Measurements from ENCODE around the gene TNFRSF19. TPM values are rescaled to one million over a fixed set of nuclear protein-coding genes. Genes with fewer than 3 reads are reported as not detected.

The TNFRSF19 gene
- total and polyA plus RNA-seq, 2 of the 13 experiments (the other 11 are each of a cell fraction or from before 2014, with no cell fraction given): 75.3 to 77.7 TPM

DNA sequence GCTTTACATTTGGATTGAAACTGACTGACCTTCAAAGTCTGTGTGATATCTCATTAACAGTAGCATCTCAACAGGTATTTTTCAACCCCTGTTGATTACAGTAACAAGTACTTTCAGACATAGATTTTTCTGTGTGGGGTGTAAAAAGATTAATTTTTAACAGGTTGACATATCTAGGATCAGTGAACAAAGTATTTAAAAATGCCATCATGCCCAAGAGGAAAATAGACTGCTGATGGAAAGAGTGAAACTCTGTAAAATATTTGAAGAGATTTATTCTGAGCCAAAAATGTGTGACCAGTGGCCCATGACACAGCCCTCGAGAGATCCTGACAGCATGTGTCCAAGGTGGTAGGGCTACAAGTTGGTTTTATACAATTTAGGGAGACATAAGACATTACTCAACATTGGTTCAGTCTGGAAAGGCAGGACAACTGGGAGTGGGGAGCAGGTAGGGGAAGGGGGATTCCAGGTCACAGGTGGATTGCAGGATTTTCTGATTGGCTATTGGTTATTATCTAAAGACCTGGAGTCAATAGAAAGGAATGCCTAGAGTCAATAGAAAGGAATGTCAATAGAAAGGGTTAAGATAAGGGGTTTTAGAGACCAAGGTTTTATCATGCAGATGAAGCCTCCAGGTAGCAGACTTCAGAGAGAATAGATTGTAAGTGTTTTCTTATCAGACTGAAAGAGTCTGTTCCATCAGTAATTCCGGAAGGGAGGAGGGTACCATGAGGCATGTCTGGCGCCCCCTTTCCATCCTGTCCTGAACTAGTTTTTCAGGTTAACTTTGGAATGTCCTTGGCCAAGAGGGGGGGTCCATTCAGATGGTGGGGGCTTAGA is 29.1 kb downstream of the TNFRSF19 start (continued):
- TF ChIP-seq, protein P1, sequence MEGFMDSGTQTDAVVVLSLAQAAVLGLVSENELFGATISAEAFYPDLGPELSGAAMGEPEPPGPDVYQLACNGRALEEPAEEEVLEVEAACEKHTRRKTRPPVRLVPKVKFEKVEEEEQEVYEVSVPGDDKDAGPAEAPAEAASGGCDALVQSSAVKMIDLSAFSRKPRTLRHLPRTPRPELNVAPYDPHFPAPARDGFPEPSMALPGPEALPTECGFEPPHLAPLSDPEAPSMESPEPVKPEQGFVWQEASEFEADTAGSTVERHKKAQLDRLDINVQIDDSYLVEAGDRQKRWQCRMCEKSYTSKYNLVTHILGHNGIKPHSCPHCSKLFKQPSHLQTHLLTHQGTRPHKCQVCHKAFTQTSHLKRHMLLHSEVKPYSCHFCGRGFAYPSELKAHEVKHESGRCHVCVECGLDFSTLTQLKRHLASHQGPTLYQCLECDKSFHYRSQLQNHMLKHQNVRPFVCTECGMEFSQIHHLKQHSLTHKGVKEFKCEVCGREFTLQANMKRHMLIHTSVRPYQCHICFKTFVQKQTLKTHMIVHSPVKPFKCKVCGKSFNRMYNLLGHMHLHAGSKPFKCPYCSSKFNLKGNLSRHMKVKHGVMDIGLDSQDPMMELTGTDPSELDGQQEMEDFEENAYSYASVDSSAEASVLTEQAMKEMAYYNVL (CRISPR knock-in tag; IDR thresholded peaks at IDR 0.05; ENCODE audit: borderline replicate concordance): peak; percentile 76; the same call in 1 of the 2 replicates
- TF ChIP-seq MTA1 (CRISPR knock-in tag; IDR thresholded peaks at IDR 0.05; ENCODE audit: borderline replicate concordance) (no peak), SOX6 (IDR thresholded peaks at IDR 0.05) (no peak), SOX6 (CRISPR knock-in tag; IDR thresholded peaks at IDR 0.05) (peak; percentile 97), SALL1 (CRISPR knock-in tag; IDR thresholded peaks at IDR 0.05) (peak; percentile 17; the same call in 1 of the 2 replicates), NCOA5 (CRISPR knock-in tag; IDR thresholded peaks at IDR 0.05) (no peak), SRSF1 (optimal IDR thresholded peaks at IDR 0.05; ENCODE audit: low read depth, low read length) (no peak), SYNCRIP (IDR thresholded peaks at IDR 0.05; ENCODE audit: insufficient read depth, low read depth, low read length) (no peak), SNAI1 (CRISPR knock-in tag; IDR thresholded peaks at IDR 0.05; ENCODE audit: borderline replicate concordance) (0 out of 2 replicates have a peak, but pooled peaks have one; percentile 36), ZBTB7A (CRISPR knock-in tag; IDR thresholded peaks at IDR 0.05) (no peak), NR2F1 (CRISPR knock-in tag; IDR thresholded peaks at IDR 0.05) (peak in 1 of 2 experiments; percentile 62; a peak in 2 of 4 replicates), HNRNPUL1 (IDR thresholded peaks at IDR 0.05; ENCODE audit: low read depth, low read length) (no peak), SIX1 (CRISPR knock-in tag; IDR thresholded peaks at IDR 0.05; ENCODE audit: borderline replicate concordance) (no peak; the same call in 1 of the 2 replicates)
- TF ChIP-seq, protein P2, sequence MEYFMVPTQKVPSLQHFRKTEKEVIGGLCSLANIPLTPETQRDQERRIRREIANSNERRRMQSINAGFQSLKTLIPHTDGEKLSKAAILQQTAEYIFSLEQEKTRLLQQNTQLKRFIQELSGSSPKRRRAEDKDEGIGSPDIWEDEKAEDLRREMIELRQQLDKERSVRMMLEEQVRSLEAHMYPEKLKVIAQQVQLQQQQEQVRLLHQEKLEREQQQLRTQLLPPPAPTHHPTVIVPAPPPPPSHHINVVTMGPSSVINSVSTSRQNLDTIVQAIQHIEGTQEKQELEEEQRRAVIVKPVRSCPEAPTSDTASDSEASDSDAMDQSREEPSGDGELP (IDR thresholded peaks at IDR 0.05; ENCODE audit: borderline replicate concordance, low read depth): peak; percentile 21; the same call in 1 of the 2 replicates
- TF ChIP-seq, protein P3, sequence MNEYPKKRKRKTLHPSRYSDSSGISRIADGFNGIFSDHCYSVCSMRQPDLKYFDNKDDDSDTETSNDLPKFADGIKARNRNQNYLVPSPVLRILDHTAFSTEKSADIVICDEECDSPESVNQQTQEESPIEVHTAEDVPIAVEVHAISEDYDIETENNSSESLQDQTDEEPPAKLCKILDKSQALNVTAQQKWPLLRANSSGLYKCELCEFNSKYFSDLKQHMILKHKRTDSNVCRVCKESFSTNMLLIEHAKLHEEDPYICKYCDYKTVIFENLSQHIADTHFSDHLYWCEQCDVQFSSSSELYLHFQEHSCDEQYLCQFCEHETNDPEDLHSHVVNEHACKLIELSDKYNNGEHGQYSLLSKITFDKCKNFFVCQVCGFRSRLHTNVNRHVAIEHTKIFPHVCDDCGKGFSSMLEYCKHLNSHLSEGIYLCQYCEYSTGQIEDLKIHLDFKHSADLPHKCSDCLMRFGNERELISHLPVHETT (CRISPR knock-in tag; conservative IDR thresholded peaks at IDR 0.05): no peak
- TF ChIP-seq, protein P4, sequence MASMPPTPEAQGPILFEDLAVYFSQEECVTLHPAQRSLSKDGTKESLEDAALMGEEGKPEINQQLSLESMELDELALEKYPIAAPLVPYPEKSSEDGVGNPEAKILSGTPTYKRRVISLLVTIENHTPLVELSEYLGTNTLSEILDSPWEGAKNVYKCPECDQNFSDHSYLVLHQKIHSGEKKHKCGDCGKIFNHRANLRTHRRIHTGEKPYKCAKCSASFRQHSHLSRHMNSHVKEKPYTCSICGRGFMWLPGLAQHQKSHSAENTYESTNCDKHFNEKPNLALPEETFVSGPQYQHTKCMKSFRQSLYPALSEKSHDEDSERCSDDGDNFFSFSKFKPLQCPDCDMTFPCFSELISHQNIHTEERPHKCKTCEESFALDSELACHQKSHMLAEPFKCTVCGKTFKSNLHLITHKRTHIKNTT (CRISPR knock-in tag; IDR thresholded peaks at IDR 0.05): no peak
- TF ChIP-seq, protein P5, sequence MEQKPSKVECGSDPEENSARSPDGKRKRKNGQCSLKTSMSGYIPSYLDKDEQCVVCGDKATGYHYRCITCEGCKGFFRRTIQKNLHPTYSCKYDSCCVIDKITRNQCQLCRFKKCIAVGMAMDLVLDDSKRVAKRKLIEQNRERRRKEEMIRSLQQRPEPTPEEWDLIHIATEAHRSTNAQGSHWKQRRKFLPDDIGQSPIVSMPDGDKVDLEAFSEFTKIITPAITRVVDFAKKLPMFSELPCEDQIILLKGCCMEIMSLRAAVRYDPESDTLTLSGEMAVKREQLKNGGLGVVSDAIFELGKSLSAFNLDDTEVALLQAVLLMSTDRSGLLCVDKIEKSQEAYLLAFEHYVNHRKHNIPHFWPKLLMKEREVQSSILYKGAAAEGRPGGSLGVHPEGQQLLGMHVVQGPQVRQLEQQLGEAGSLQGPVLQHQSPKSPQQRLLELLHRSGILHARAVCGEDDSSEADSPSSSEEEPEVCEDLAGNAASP (CRISPR knock-in tag; IDR thresholded peaks at IDR 0.05; ENCODE audit: borderline replicate concordance): peak; percentile 87; the same call in 1 of the 2 replicates
- TF ChIP-seq, protein P6, sequence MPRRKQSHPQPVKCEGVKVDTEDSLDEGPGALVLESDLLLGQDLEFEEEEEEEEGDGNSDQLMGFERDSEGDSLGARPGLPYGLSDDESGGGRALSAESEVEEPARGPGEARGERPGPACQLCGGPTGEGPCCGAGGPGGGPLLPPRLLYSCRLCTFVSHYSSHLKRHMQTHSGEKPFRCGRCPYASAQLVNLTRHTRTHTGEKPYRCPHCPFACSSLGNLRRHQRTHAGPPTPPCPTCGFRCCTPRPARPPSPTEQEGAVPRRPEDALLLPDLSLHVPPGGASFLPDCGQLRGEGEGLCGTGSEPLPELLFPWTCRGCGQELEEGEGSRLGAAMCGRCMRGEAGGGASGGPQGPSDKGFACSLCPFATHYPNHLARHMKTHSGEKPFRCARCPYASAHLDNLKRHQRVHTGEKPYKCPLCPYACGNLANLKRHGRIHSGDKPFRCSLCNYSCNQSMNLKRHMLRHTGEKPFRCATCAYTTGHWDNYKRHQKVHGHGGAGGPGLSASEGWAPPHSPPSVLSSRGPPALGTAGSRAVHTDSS (CRISPR knock-in tag; conservative IDR thresholded peaks at IDR 0.05): no peak
